Subcutaneous adipose tissue (tissue), 4 donors: ENCODE measurements around the gene SLC4A1AP. TPM values are rescaled to one million over a fixed set of nuclear protein-coding genes. Genes with fewer than 3 reads are reported as not detected.

ENCODE experiments used
- total RNA-seq, 4 donors: library from RNA; depleted of rRNA; stranded (reverse); fragments of >200 nt; gene quantifications; one replicate each; pipeline ENCODE4 v1.1.0, GENCODE V29; 2016
- TF ChIP-seq, protein P1 (sequence below): fragments of 450-650 bp; IDR thresholded peaks from one replicate; pipeline ENCODE4 v1.5.1; 2016; ENCODE audit warnings: low read depth, mild to moderate bottlenecking, control low read depth, antibody characterized with exemption, moderate library complexity

Gene SLC4A1AP, protein sequence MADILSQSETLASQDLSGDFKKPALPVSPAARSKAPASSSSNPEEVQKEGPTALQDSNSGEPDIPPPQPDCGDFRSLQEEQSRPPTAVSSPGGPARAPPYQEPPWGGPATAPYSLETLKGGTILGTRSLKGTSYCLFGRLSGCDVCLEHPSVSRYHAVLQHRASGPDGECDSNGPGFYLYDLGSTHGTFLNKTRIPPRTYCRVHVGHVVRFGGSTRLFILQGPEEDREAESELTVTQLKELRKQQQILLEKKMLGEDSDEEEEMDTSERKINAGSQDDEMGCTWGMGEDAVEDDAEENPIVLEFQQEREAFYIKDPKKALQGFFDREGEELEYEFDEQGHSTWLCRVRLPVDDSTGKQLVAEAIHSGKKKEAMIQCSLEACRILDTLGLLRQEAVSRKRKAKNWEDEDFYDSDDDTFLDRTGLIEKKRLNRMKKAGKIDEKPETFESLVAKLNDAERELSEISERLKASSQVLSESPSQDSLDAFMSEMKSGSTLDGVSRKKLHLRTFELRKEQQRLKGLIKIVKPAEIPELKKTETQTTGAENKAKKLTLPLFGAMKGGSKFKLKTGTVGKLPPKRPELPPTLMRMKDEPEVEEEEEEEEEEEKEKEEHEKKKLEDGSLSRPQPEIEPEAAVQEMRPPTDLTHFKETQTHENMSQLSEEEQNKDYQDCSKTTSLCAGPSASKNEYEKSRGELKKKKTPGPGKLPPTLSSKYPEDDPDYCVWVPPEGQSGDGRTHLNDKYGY
- total RNA-seq = 10 to 100 TPM; 20.7 to 23.1 (median 22.3) TPM

DNA sequence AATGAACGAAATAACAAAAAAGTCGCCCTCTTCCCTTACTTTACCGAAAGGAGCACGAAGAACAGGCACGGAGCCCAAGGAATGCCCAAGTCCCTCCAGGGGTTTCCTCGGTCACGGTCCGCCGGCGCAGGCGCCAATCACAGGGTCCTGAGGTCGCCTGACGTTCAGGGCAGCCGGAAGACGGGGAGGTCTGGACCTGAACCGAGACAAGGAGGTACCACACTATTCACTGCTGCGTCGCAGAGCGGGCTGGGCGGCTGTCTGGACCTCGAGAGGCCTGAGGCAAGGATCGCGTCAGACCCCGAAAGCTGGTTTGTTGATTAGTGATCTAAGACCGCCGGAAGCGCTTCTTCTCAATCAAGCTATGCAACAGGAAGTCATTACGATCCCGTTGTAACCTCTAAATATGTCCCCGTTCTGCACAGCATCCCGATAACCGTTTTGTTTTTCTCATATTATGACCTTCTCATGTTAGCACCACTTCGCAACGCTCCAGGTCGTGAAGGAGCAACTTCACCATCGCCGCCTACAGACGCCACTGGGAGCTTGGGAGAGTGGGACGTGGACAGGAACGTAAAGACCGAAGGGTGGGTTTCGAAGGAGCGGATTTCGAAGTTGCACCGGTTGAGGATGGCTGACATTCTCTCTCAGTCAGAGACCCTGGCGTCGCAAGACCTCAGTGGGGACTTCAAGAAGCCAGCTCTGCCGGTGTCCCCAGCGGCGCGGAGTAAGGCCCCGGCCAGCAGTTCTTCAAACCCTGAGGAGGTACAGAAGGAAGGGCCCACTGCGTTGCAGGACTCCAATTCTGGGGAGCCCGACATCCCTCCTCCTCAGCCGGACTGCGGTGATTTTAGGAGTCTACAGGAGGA is at the start of gene SLC4A1AP, which contains the start of gene SUPT7L:
Gene SLC4A1AP (plus strand): TSS at position 605 of the 869 bp plus-strand sequence. CDS start 26 bp downstream, at position 631.
Gene SUPT7L (minus strand): TSS at position 330 of the 869 bp plus-strand sequence. CDS start 1,422 bp downstream, outside the sequence.
- TF ChIP-seq, protein P1, sequence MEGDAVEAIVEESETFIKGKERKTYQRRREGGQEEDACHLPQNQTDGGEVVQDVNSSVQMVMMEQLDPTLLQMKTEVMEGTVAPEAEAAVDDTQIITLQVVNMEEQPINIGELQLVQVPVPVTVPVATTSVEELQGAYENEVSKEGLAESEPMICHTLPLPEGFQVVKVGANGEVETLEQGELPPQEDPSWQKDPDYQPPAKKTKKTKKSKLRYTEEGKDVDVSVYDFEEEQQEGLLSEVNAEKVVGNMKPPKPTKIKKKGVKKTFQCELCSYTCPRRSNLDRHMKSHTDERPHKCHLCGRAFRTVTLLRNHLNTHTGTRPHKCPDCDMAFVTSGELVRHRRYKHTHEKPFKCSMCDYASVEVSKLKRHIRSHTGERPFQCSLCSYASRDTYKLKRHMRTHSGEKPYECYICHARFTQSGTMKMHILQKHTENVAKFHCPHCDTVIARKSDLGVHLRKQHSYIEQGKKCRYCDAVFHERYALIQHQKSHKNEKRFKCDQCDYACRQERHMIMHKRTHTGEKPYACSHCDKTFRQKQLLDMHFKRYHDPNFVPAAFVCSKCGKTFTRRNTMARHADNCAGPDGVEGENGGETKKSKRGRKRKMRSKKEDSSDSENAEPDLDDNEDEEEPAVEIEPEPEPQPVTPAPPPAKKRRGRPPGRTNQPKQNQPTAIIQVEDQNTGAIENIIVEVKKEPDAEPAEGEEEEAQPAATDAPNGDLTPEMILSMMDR = no peak

DNA sequence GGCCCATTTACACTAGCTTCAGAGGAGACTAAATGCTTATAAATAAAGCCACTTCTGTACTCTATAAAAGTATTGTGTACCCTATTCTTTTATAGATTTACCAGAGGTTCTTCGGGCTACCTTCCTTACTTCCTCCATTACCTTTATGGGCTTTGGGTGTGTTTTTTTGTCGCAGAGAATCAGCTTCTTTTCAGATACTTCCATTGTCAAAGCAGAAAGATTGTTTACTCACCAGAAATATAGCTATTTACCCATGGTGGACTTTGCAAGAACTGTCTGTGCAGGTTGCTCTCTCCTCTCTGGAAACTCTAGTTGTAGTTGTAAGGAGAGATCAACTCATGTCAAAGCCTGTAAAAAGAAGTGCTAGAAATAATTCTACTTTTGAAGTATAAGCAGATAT is 49.7 kb upstream of the SLC4A1AP start:
- TF ChIP-seq, protein P1 = no peak

DNA sequence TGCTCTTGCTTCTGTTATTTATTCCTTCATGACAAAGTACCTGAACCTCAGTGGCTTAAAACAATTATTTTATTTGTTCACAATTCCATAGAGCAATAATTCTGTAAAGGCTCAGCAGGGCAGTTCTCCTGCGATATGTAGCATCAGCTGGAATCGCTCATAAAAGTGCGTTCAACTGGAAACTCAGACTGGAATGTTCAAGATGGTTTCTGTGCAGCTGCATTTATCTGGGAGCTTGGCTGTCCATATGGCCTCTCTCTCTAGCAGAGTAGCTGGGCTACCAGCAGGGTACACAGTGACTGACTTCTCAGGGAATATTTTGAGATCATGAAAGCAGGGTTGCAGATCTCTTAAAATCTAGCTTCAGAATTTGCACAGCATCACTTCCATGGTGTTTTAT is 48.4 kb upstream of the SLC4A1AP start:
- TF ChIP-seq, protein P1 = no peak

DNA sequence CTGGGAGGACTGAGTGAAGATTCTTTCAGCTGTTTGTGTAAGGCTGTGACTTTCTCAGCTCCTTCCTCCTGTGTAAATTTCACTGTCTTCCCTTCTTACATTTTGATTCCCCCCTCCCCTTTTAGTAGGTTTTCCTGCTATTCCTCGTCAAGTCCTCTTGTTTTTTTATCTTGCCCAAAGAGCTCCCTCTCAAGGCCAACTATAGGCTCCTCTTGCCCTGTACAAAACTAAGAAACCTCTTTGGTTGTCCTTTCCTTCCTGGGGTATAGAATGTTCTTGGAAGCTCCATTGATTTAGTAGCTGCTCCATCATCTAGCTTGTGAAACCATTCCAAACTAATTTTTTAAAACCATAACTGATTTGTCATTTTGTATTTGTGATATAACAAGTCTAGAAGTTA is 42.2 kb upstream of the SLC4A1AP start:
- TF ChIP-seq, protein P1 = no peak

DNA sequence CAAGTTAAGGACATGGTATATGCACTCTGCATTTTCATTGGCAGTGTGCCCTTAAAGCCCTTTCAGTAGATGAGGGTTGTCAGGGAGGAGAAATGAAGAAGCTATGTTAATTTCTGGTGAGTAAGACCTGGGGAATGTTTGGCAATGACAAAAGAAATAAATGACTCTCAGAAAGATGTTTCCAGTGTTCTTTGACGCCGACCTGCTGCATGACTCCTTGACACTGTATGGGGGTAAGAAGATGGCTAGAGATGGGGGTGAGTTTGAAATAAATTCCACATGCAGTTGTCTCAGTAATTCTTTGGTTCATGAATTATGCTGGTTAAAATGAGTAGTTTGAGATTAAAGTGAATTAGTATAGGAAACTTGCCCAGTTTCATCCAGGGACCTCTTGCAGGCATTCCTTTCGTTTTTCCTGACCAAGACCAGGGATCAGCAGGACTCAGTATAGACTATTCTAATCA is 40.7 kb upstream of the SLC4A1AP start:
- TF ChIP-seq, protein P1 = no peak

DNA sequence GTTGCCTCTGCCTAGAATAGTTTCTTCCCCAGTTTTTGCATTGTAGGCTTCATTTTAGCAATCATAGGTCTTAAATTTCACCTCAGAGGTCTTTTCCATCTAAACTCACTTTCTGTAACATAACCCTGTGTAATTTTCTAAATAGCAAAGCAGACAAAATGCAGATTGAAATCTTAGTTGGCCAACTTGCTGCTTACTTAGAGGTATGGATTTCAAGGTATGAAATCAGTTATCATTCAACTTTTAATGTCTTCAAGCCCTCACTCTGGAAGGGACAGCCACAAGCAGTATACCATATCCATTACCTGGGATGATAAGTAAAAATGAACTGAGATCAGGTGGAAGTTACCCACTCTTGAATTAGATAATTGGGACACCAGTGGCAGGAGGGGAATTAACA is 38.7 kb upstream of the SLC4A1AP start:
- TF ChIP-seq, protein P1 = no peak
